Superior temporal gyrus (tissue), 1 donor: Measurements from ENCODE around the gene CHM.
A peak's percentile ranks its signal among the peaks of the same experiment; 100 is the strongest.

Source experiments
- DNase-seq: peaks from one replicate; pipeline ENCODE4 v3.0.0-alpha.2; 2016; ENCODE audit errors: extremely low spot score

The CHM gene

DNA sequence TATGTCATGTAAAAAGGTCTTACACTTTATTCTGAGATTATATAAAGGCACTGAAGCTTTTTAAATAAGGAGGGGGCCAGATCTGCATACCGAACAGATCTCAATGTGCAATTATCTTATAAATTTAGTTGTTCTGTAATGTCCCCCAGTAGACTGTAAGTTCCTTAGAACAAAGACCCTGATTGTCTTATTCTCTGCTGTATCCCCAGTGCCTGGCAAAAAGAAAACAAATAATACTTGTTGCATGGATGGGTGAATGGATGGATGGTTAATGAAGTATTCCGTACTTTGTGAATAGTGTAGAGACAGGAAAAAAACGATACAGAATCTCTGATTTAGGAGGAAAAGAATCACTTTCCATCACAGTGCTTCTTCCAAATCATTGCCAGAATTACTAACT is 141.5 kb downstream of the CHM start:
- DNase-seq = peak; percentile 21

DNA sequence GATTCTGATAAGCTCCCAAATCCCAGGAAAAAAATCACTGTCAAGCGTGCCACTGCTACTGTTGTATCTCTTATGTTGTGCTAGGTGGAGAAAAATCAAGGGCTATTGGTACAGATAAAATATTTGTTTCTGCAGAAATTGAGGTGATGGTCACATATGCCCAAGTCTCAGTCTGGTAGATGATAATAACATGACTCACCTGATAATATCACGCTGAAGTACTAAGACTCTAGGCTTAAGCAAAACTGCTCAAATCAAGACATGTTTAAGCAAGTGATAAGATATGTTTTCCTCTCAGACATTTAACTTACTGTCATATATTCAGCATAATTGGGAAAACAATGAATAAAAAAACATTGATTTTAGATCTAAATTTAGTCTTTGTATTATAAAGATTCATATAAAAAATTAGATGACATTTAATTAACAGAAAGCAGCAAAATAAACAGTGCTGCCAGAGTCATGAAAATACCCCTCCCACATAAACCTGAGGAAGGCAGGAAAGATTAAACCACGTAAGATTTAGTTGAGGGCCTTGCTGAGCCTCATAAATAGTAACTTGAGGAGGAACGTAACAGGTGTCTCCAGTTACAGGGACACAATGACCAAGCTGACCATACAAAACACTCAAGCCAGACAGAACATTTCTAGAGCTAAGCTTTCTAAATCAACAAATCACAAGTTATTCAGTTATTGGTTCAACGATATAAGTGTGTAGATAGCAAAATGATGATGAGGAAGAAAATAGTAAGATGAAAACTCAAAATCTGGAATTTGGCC is 143.5 kb downstream of the CHM start:
- DNase-seq = no peak

DNA sequence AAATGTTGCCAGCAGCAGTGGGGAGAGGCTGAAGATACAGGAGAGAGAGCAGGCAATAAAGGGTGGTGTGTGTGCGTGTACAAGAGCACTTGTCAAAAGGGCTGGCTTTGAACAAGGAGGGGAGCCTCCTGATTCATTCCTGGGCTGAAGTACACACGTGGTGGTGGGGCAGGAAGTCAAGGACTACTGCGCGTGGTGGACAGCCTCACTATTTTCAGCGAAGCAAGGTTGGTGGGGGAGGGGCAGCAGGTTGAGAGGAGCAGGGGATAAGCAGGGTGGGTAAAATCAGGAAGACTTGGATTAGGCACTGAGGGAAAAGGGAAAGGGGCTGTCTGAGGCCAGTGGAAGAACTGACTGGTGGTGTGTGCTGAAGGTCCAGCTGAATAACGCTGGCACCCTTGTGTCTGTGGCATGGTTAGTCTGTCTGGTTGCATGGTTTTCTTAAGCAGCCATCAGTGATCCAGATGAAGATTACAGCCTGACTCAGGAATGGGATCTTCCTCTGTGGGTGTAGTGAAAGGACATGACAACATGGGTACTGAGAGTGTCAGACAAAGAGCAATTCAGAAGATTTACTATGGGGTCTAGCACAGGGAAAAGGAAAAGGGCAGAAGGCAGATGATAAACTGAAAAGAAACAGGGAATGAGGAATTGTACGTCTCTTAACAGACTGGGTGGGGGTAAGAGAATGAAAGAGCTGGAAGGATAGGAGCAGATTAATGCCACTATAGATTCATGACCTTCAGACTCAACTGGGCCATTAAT is 149.8 kb downstream of the CHM start:
- DNase-seq = no peak

DNA sequence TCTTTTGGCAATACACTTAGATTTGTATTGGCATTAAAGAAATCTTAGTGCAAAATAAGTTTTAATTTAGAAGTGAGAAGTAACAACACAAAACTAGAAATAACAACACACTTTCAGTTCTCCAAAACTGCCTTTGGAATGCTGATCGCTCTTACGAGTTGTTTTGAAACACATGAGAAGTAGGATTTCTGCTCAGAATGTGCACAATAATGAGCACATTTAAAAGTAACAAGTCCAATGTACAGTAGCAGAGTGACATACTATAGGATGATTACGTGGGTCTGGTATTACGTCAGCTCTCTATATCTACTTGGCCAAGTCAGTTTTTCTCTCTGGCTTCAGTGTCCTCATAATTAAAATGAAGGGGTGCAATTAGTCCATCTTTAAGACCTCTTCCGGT is 164.8 kb downstream of the CHM start:
- no peak for DNase-seq

DNA sequence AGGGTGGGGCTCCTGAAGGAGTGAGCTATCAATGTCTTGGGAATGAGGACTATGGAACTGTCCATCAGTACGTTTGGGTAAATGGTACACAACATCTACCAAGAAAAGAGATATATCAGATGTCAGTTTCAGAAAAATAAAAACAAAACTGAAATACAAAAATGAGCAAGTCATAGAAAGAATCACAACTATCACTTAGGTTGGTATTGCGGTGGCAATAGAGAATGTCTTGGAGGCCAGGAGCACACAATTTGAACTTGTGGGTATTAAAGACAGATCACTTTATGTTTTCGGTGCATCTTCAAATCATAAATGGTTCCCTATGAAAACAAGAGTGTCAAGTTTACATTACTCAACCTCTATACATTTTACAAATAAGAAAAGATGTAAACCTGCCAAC is 176.8 kb downstream of the CHM start:
- DNase-seq = no peak

DNA sequence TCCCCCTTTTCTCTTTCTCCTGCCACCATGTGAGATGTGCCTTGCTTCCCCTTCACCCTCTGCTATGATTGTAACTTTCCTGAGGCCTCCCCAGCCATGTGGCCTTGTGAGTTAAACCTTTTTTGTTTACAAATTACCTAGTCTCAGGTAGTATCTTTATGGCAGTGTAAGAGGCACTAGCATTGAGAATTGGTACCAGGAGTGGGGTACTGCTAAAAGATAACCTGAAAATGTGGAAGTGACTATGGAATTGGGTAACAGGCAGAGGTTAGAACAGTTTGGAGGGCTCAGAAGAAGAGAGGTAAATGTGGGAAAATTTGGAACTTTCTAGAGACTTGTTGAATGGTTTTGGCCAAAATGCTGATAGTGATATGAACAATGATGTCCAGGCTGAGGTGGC is 182.0 kb downstream of the CHM start:
- DNase-seq = no peak

DNA sequence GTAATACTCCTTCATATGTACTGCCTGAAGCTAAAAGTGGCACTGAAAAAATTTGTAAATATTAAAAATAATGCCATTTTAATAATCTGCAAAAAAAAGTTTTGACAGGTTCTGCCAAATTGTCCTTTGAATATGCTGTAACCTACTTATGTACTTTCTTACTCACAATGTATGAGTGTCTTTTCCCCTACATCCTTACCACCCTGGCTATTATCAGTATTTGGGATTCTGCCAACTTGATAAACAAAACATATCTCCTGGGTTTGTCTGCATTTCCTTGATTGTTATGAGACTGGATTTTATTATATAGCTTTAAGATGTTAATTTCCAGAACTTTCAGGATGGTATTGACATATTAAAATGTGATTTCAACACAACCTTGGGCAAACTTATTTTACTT is 187.9 kb downstream of the CHM start:
- no peak for DNase-seq

DNA sequence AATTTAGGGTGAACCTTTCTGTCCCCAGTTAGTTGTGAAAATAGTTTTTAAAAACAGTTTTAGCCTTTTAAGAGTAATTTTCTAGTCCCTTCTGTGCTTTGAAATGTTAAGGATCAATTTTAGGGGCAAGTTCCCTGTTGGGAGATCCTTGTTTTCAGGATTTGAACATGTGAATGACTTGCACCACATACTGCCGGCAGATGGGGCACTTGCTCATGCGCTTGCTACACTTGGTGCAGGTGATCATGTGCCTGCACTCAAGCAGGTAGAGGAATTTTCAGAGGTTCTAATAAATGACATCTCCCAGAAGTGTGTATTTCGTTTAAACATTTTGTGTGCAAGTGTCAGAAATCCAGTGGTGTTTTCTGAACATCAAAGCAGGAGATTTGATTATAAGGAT is 195.9 kb downstream of the CHM start:
- no peak for DNase-seq

DNA sequence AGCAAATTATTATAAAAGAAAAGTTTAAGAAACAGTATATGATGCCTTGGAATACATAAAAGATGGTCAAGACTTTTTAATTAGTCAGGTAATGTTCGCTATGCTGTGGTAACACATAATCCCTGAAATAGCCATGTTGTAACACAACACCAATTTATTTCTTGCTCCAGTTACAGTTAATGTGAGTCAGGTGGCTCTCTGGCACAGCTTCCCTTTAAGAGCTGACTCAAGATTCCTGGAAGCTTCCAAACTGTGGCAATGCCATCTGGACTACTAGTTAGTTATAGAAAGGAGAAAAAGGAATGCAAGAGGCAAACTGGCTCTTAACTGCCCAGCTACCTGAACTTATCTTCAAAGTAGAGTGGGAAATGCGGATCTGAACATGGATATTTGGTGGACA is 210.5 kb downstream of the CHM start:
- no peak for DNase-seq

DNA sequence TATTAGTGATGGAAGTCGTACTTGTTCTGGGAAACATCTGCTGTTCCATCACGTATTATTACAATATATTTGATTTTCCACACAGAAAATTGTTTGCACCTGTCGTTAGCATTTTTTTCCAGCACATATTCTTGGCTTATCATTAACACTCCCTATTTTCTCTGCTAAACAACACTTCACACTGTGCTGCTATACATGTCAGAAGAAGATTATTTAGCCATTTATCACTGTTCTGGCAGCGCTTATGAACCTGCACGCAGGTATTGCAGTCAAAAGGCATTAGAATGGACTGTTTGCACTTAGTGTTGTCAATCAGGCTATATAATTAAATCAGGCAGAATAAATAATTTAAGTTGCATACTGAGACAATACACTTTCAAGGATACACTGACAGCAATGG is 218.6 kb downstream of the CHM start:
- no peak for DNase-seq

DNA sequence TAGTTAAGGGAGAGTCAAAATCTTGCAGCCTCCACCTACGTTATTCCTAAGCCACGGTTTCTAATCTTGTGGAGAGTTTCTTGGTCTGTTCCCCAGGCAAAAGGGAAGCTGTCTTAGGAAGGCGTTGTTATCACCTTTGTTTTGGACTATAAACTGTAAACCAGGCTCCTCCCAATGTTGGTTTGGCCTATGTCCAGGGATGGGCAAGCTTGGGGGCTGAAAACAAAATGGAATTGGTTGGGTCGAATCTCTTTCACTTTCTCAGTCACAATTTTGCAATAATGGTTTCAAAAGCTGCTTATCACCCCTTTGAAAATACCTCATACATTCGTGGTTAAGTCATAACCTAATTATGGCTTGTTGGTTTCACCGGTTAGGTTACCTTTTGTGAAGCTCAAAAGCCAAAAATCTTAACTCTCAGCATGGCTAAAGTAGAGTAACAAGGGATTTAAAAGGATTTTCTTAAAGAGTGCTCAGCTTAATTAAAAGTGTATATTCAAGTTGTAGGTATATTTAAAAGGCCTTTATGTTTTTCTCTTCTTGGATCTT is 232.1 kb downstream of the CHM start:
- no peak for DNase-seq
